Astrocyte of the hippocampus (primary cell): Measurements from ENCODE around the gene ALKBH3.

Experiments used
- DNase-seq: peaks from one replicate; pipeline ENCODE4 v3.0.0; 2011; ENCODE audit warnings: low read depth, low spot score

Gene ALKBH3

GRCh38 chr11:43894546-43894945 lies 13.9 kb downstream of the ALKBH3 start:
- DNase-seq = no peak

DNA sequence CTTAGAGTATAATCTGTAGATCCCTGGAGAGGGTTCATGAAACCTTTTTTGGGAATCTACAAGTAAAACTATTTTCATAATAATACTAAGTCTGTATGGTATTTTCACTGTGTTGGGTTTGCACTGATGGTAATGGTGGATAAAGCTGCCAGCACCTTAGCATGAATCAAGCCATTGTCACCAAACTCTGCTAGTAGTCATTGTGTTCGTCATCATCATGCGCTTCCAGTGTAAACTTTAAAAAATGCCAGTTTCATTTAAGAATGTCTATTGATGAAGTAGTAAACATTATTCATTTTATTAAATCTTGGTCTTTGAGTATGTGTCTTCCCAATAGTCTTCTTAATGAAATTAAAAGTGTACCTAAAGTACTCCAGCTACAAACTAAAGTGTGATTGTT lies 15.0 kb downstream of the ALKBH3 start:
- no peak for DNase-seq

GRCh38 chr11:43898574-43898973 lies 17.9 kb downstream of the ALKBH3 start:
- DNase-seq = no peak

GRCh38 chr11:43899094-43899493 lies 18.5 kb downstream of the ALKBH3 start:
- no peak for DNase-seq

GRCh38 chr11:43901551-43901950 lies 20.9 kb downstream of the ALKBH3 start:
- DNase-seq = no peak

GRCh38 chr11:43903078-43903477 lies 22.4 kb downstream of the ALKBH3 start:
- DNase-seq = no peak

GRCh38 chr11:43903969-43904368 lies 23.3 kb downstream of the ALKBH3 start:
- no peak for DNase-seq

GRCh38 chr11:43904742-43905535 lies 24.3 kb downstream of the ALKBH3 start:
- peak; percentile 64 for DNase-seq

- DNase-seq = peak; percentile 66
Measured at GRCh38 chr11:43905813-43906241, 25.2 kb downstream of the ALKBH3 start.

DNA sequence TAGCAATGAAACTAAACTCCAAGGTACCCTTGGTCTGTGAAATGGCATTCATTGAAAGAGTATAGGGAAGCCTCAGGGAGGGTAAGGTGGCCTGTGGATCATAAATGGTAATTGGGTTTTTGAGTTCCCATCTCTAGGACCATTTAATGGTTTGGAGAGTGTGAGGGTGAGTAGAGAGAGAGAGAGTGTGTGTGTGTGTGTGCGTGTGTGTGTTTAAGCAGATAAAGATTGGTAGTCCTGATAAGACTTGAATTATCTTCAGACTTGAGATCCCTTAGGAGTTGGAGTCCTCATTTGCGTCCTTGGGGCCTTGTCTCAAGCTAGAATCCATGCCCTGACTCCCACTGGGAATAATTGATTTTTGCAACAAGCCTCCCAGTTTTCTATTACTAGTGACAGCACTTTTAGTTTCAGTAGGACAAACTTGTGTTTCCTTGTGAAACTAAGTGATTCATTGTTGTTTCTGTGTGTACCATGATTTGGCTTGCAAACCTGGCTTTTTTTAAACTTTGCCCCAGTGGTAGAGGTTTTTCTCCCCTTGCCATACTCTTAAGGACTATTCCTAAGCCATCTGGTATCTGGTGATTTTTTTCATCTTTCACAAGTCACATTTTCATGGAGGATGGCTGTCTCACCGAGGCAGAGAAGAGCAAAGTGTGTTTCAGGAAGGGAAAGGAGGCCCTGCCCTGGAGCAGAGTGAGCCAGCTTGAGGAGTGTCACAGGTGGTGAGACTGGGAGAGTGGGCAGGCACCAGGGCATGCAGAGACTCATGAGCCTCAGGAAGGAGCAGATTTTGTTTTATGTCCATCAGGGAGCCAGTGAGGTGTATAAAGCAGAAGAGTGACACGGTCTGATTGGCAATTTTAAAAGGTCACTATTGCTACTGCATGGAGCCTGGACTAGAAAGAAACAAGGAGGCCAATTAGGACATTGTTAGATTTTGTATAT lies 26.7 kb downstream of the ALKBH3 start:
- DNase-seq = no peak

DNA sequence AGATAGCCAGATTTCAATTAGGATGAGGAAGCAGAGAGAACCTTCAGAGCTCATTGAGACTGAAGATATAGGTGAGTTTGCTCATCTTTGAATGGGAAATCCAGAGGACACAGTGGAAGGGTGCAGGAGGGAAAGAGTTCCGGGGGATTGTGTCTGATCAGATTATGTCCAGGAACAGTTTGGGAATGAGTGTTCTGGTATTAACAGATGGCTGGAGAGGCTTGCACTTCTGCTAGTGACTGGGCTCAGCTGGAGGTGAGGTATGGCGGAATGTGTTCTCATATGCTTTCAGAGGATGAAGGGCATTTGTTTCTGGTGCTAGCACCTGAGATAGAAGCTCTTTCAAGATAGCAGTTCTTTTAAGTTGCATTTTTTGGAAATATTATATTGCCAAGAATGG lies 27.6 kb downstream of the ALKBH3 start:
- no peak for DNase-seq

DNA sequence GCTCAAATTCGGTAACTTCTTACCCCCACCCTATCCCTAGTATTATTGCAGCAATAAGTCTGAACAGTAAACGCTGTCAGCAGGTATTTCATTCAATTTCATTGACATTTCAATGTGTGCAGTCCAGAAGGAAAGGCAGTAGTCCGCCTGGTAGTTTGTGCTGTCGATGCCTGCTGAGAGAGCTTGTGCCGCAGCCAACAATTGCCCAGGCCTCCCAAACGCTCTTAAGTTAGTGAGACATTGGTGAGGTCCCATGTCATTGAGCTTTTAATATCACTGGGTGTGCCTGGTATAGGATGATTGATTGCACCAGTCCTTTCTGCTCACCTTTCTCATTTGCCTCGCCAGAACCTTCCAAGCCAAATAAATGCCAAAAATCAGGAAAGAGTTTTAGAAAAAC lies 28.1 kb downstream of the ALKBH3 start:
- no peak for DNase-seq

- no peak for DNase-seq
Measured at GRCh38 chr11:43913829-43914380, 33.3 kb downstream of the ALKBH3 start.

GRCh38 chr11:43914466-43914865 lies 33.8 kb downstream of the ALKBH3 start:
- no peak for DNase-seq

DNA sequence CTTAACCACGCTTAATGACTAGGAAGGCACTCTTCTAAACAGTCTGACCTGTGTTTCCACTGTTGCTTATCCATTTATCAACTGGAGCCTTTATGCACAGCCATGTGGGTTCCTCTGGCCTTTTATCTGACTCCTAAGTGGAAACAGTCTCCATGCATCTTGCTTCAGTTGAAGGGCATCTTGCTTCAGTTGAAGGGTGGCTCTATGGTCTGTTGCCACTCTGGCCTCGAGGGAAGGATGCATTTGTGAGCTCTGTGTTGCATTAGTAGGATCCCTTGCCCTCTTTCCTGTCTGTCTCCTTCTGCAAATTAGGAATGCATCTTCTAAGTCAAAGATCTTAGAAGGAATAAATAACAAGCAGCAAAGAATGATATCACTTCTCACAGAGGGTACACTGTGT lies 36.0 kb downstream of the ALKBH3 start:
- DNase-seq = no peak

GRCh38 chr11:43917851-43918250 lies 37.2 kb downstream of the ALKBH3 start:
- DNase-seq = no peak

GRCh38 chr11:43918662-43919061 lies 38.0 kb downstream of the ALKBH3 start:
- no peak for DNase-seq

- no peak for DNase-seq
Measured at GRCh38 chr11:43919852-43920597, 39.4 kb downstream of the ALKBH3 start.

- peak; percentile 93 for DNase-seq
Measured at GRCh38 chr11:43920598-43921419, 40.2 kb downstream of the ALKBH3 start.

GRCh38 chr11:43921561-43922294 lies 41.1 kb downstream of the ALKBH3 start:
- no peak for DNase-seq
